GM10266 (cell line): Measurements from ENCODE around the gene CRTC3.

Source experiments
- DNase-seq: peaks from one replicate; pipeline ENCODE4 v3.0.0; 2012; ENCODE audit errors: extremely low spot score
- CTCF ChIP-seq: IDR thresholded peaks from 2 replicates; pipeline ENCODE4 v1.5.1; 2012; ENCODE audit warnings: mild to moderate bottlenecking, low read depth; ENCODE audit not compliant: control insufficient read depth, insufficient read depth; ENCODE audit errors: missing control alignments

The CRTC3 gene

GRCh38 chr15:90523373-90523772, 6.3 kb upstream of the CRTC3 start:
- no peak for TF ChIP-seq CTCF
- no peak for DNase-seq

- DNase-seq = peak; percentile 74
Observed at GRCh38 chr15:90524018-90524803, 5.5 kb upstream of the CRTC3 start.

- DNase-seq = no peak
- TF ChIP-seq CTCF = no peak
Observed at GRCh38 chr15:90529011-90529370, 732 bp upstream of the CRTC3 start.

- TF ChIP-seq CTCF = no peak
- peak; percentile 77 for DNase-seq
Observed at GRCh38 chr15:90530250-90531051, 728 bp downstream of the CRTC3 start.

- no peak for TF ChIP-seq CTCF
Observed at GRCh38 chr15:90531147-90531546, 1.4 kb downstream of the CRTC3 start.

GRCh38 chr15:90535254-90535653, 5.5 kb downstream of the CRTC3 start:
- DNase-seq = no peak
- TF ChIP-seq CTCF = no peak

More at GRCh38 chr15:90531147-90531546, 1.4 kb downstream of the CRTC3 start:
- no peak for DNase-seq

GRCh38 chr15:90539789-90540188, 10.1 kb downstream of the CRTC3 start:
- TF ChIP-seq CTCF = no peak

More at GRCh38 chr15:90539789-90540188, 10.1 kb downstream of the CRTC3 start:
- no peak for DNase-seq
